Measurements from ENCODE around the gene NPTX1.

Gene NPTX1

DNA sequence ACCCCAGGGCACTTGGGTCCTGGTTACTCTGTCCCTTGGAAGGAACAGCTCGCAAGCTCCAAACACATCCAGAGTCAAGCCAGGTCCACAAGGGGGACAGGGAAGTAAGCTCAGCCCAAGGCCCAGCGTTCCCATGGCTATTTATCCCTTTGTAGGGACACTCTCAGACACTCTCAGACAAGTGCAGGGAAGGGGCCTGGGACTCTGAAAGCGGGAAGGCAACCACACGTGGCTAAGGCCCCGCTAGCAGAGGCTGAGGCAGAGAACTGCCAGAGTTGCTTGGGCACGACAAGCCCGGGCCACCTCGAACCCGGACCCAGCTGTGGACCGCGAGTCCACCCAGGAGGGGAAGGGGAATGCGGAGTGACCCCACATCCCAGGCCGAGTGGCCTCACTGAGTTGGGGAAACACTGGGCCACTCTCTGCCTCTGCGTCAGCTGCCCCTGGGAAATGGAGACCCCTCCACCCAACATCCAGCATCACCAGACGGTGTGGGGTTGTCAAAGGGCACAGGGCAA, 10.2 kb downstream of the NPTX1 start:
- H3K4me1 ChIP-seq (ENCODE audit: control insufficient read depth in 1 of 2, insufficient read depth in 2 of 2, low read length in 2 of 2): peaks cover 0 to 8% of the 10 kb centered on the region in 2 donors
- no peaks in the 10 kb centered on the region for H3K36me3 ChIP-seq (ENCODE audit: control insufficient read depth in 1 of 2, insufficient read depth in 2 of 2, low read length in 2 of 2)
- no peaks in the 10 kb centered on the region for H3K9me3 ChIP-seq (ENCODE audit: control insufficient read depth in 1 of 2, low read length in 2 of 2)
- no peak overlapping the region for H3K27ac ChIP-seq (ENCODE audit: low read length)
- H3K4me3 ChIP-seq (ENCODE audit: low read depth in 1 of 2, low read length in 2 of 2): no peak overlapping the region
- peaks cover 20% of the 10 kb centered on the region for H3K27me3 ChIP-seq (ENCODE audit: low read depth, low read length)

DNA sequence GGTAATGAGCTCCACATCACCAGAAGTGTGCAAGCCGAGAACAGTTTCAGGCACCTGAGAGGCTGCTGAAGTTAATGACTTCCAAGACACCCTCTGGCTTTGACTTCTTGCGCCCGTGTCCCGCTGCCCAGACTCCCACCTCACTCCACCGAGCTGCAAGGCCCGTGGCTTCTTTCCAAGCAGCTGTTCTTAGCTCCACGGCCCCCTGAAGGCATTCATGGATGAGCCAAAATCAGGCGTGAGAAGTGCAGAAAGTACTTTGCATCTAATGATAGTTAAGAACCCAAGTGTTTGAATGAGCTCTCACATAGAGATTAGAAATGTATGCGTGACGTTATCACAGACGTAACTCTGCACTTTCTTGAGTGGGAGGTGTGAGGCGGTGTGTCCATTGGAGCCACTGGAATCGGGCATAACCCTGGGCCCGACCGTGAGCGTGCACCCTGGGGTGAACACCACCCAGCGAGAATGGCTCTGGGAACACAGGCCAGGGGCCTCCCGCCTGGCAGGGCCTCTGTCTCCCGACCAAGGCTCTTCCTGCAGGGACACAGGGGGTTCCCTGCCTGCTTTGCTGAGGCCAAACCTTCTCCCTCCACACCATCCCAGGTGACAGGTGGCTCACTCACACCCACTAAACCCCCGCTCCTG, 11.0 kb downstream of the NPTX1 start:
- Histone ChIP-seq H3K36me3 (ENCODE audit: control insufficient read depth in 1 of 2, insufficient read depth in 2 of 2, low read length in 2 of 2) (no peaks in the 10 kb centered on the region), H3K4me1 (ENCODE audit: control insufficient read depth in 1 of 2, insufficient read depth in 2 of 2, low read length in 2 of 2) (peaks cover 0 to 15% of the 10 kb centered on the region in 2 donors), H3K27me3 (ENCODE audit: low read depth, low read length) (peaks cover 20% of the 10 kb centered on the region), H3K27ac (ENCODE audit: low read length) (no peak overlapping the region), H3K4me3 (ENCODE audit: low read depth in 1 of 2, low read length in 2 of 2) (no peak overlapping the region), H3K9me3 (ENCODE audit: control insufficient read depth in 1 of 2, low read length in 2 of 2) (no peaks in the 10 kb centered on the region)

DNA sequence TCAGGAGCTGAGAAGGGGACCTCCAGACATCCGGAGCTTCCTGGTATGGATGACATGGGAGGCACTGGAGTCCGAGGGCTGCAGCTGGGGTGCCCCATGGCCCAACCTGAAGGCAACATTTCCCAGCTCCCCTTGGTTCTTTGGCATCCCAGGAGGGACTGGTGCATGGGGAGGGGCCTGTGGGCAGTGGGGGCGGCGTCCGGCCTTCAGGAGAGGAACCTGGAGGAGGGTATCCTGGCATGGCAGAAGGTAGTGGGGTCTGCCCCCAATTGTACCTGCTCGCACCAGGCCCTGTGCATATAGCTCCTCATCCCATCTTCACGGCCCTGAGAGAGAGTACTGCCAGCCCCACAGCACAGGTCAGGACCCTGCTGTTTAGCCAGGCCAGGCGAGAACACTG, 11.9 kb downstream of the NPTX1 start:
- no peak overlapping the region for H3K4me3 ChIP-seq (ENCODE audit: low read depth in 1 of 2, low read length in 2 of 2)
- no peak overlapping the region for H3K27ac ChIP-seq (ENCODE audit: low read length)
- H3K36me3 ChIP-seq (ENCODE audit: control insufficient read depth in 1 of 2, insufficient read depth in 2 of 2, low read length in 2 of 2): no peaks in the 10 kb centered on the region
- H3K4me1 ChIP-seq (ENCODE audit: control insufficient read depth in 1 of 2, insufficient read depth in 2 of 2, low read length in 2 of 2): peaks cover 0 to 22% of the 10 kb centered on the region in 2 donors
- H3K27me3 ChIP-seq (ENCODE audit: low read depth, low read length): peaks cover 20% of the 10 kb centered on the region
- no peaks in the 10 kb centered on the region for H3K9me3 ChIP-seq (ENCODE audit: control insufficient read depth in 1 of 2, low read length in 2 of 2)

DNA sequence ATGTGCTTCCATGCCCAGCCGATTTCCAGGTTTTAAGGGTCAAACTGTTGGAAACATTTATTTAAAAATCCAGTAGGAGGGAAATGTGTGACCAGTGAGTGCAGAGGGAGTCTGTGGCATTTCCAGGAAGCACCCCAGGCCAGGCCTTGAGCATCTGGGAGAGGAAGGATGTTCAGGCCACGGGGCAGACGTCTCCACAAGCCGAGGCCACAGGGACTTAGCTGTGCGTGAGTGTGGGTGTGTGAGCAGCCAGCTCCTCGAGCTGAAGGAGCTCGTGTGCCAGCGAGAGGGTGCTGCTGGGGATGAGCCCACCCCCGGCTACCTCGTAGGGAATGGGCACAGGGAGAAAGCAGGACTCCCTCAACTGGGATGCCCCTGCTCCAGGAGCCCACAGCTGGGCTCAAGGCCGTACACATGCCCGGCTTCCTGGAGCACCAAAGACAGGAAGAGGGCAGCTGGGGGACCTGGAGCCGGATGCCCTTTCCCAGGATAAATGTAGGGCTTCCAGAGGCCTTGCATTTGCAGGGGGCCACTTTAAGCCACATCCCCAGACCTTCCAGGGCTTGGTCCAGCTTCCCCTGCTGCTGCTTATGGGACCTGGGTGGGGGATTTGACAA, 12.5 kb downstream of the NPTX1 start:
- Histone ChIP-seq H3K27me3 (ENCODE audit: low read depth, low read length) (peaks cover 17% of the 10 kb centered on the region), H3K4me1 (ENCODE audit: control insufficient read depth in 1 of 2, insufficient read depth in 2 of 2, low read length in 2 of 2) (peaks cover 0 to 22% of the 10 kb centered on the region in 2 donors), H3K36me3 (ENCODE audit: control insufficient read depth in 1 of 2, insufficient read depth in 2 of 2, low read length in 2 of 2) (no peaks in the 10 kb centered on the region), H3K4me3 (ENCODE audit: low read depth in 1 of 2, low read length in 2 of 2) (no peak overlapping the region), H3K9me3 (ENCODE audit: control insufficient read depth in 1 of 2, low read length in 2 of 2) (no peaks in the 10 kb centered on the region), H3K27ac (ENCODE audit: low read length) (no peak overlapping the region)

DNA sequence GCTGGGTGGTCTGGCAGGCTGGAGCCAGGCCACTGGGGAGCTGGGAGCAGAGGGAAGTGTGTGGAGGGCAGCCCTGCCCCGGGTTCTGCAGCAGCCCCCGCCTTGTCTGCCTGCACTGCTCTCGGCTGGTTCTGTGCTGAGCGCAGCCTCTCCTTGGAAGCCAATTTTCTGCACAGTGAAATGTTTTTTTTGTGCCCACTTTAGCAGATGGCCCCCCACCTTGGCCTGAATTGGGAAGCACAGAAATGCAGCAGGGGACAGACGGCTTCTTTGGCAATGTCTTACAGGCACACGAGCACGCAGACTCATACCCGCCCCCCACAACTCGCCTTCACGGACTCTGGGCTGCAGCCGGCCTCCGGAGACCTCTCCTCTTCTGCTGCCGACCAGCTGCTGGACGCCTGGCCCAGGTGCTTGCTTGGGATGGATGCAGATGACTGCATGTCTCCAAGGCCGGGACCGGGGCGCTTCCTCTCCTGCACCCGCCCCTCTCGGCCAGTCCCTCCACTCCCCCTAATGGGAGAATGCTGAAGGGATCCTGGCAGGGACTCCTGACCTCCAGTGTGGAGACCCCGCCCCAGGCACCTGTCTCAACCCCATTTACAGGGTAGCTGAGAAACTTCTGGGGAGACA, 14.8 kb downstream of the NPTX1 start:
- Histone ChIP-seq H3K4me1 (ENCODE audit: control insufficient read depth in 1 of 2, insufficient read depth in 2 of 2, low read length in 2 of 2) (peaks cover 0 to 33% of the 10 kb centered on the region in 2 donors), H3K27me3 (ENCODE audit: low read depth, low read length) (peaks cover 6% of the 10 kb centered on the region), H3K4me3 (ENCODE audit: low read depth in 1 of 2, low read length in 2 of 2) (no peak overlapping the region), H3K27ac (ENCODE audit: low read length) (no peak overlapping the region), H3K36me3 (ENCODE audit: control insufficient read depth in 1 of 2, insufficient read depth in 2 of 2, low read length in 2 of 2) (no peaks in the 10 kb centered on the region), H3K9me3 (ENCODE audit: control insufficient read depth in 1 of 2, low read length in 2 of 2) (no peaks in the 10 kb centered on the region)

DNA sequence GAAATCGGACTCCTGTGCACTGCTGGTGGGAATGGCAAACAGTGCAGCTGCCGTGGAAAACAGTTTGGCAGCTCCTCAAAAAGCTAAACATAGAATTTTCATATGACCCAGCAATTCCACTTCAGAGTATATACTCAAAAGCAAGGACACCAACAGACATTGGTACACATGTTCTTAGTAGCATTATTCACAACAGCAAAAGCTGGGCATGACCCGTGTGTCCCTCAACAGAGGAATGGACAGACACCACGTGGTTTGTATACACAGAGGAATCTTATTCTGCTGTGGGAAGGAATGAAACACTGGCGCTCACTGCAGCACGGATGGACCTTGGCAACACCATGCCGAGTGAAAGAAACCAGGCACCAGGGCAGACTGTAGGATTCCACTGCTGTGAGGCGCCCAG, 16.0 kb downstream of the NPTX1 start:
- peak overlapping the region in 1 of 2 donors; percentile 29 for H3K4me3 ChIP-seq (ENCODE audit: low read depth in 1 of 2, low read length in 2 of 2)
- no peaks in the 10 kb centered on the region for H3K36me3 ChIP-seq (ENCODE audit: control insufficient read depth in 1 of 2, insufficient read depth in 2 of 2, low read length in 2 of 2)
- peaks cover 0 to 45% of the 10 kb centered on the region in 2 donors for H3K4me1 ChIP-seq (ENCODE audit: control insufficient read depth in 1 of 2, insufficient read depth in 2 of 2, low read length in 2 of 2)
- no peaks in the 10 kb centered on the region for H3K27me3 ChIP-seq (ENCODE audit: low read depth, low read length)
- H3K27ac ChIP-seq (ENCODE audit: low read length): no peak overlapping the region
- no peaks in the 10 kb centered on the region for H3K9me3 ChIP-seq (ENCODE audit: control insufficient read depth in 1 of 2, low read length in 2 of 2)

DNA sequence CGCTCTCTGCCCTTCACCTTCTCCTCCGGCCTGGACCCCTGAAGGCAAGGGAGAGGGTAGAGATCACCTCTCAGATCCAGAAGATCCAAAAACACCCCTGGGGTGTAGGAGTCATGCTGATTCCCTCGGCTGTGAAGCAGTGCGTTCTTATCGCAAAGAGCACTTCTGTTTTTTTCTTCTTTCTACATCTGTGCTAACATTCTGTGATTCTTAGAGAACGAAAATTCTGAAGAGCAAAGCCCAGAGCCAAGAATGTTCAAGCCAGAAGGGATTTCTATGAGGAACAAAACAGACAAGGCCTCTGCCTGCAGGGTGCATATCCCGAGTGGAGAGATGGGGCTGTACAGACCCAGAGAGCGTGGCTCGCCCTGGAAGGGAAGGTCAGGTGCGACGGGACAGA, 17.2 kb downstream of the NPTX1 start:
- Histone ChIP-seq H3K27me3 (ENCODE audit: low read depth, low read length) (no peaks in the 10 kb centered on the region), H3K4me1 (ENCODE audit: control insufficient read depth in 1 of 2, insufficient read depth in 2 of 2, low read length in 2 of 2) (peaks cover 0 to 46% of the 10 kb centered on the region in 2 donors), H3K9me3 (ENCODE audit: control insufficient read depth in 1 of 2, low read length in 2 of 2) (no peaks in the 10 kb centered on the region), H3K36me3 (ENCODE audit: control insufficient read depth in 1 of 2, insufficient read depth in 2 of 2, low read length in 2 of 2) (peaks cover 0 to 5% of the 10 kb centered on the region in 2 donors), H3K27ac (ENCODE audit: low read length) (no peak overlapping the region), H3K4me3 (ENCODE audit: low read depth in 1 of 2, low read length in 2 of 2) (no peak overlapping the region)

DNA sequence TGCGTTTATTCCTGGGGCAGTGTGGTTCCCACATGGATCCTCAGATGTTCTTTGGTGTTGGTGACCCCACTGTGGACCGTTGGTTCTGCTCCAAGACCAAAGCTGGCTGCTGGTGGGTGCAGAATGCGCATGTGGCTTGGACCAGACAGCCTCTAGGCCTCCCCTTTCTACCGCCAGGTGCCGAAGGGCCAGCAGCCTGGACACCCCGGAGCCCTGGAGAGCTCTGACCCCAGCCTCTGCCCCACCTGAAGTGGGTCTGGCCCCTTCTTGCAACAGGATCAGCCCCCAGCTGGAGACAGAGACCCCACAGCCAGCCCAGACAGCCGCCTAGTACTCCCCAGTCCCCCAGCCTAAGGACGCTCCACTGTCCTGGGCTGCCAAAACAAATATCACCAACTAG, 18.4 kb downstream of the NPTX1 start:
- no peaks in the 10 kb centered on the region for H3K27me3 ChIP-seq (ENCODE audit: low read depth, low read length)
- H3K36me3 ChIP-seq (ENCODE audit: control insufficient read depth in 1 of 2, insufficient read depth in 2 of 2, low read length in 2 of 2): peaks cover 0 to 5% of the 10 kb centered on the region in 2 donors
- no peak overlapping the region for H3K27ac ChIP-seq (ENCODE audit: low read length)
- H3K9me3 ChIP-seq (ENCODE audit: control insufficient read depth in 1 of 2, low read length in 2 of 2): no peaks in the 10 kb centered on the region
- H3K4me1 ChIP-seq (ENCODE audit: control insufficient read depth in 1 of 2, insufficient read depth in 2 of 2, low read length in 2 of 2): peaks cover 0 to 52% of the 10 kb centered on the region in 2 donors
- no peak overlapping the region for H3K4me3 ChIP-seq (ENCODE audit: low read depth in 1 of 2, low read length in 2 of 2)

DNA sequence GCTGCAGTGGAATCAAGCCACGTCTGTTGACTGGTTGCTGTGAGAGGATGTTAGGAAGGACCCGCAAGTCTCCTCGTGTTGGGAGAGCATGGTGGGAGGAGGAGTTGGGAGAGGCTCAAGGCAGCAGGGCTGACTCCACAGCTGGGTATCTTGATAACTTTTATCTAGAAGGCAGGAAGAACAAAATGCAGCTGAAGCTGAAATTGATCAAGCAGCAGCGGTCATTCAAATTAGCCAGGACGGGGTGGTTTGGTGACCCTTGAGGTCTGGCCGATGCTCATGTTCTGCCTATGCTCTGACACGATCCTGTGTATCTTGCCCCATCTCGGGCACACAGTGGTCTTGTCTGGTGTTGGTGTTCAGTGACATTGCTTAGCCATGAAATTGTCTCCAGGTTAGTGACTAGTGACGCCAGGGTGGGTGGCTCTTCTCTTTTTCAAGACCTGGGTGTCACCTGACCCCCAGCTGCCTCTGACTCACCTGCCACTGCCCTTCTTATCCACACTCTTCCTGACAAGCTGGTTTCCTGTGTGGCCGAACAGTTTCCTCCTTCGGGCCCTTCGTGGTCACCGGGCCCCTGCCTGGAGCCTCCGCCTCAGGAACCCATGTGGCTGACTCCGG, 19.1 kb downstream of the NPTX1 start:
- H3K27ac ChIP-seq (ENCODE audit: low read length): no peak overlapping the region

DNA sequence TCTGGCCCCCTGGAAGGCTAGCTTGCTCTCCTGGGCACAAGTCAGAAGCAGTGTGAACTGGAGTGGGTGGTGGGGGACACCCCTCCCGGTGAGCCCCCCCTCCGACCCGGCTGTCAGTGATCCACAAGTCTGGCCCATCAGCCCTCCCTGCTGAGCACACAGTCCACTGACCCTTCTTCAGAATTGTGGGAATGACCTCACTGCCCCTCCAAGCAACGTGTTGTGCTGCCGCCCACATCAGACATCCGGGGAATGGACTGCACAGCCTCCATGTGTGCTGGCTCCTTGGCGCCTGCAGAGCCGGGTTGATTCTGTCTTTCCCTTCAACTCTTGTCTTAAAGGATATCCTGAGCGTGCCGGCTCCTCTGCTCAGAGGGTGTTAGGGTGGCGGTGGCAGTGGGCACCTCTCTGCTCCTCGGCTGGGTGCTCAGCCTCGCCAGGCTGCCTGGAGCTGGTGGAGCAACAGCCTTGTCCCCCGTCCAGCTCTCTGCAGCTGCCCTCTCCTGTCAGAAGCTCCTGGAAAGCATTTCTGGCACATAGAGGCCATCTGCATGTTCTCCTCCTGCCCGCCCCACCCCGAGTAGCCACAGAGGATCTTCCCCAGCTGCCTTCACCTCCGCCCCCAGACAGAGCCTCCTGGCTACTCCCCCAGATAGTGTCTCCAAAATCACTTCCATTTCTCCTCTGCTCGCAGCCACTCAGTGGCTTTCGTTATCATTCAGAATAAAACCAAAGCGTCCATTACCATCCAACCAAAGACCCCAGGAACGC, 19.8 kb downstream of the NPTX1 start:
- H3K36me3 ChIP-seq (ENCODE audit: control insufficient read depth in 1 of 2, insufficient read depth in 2 of 2, low read length in 2 of 2): peaks cover 0 to 5% of the 10 kb centered on the region in 2 donors
- H3K4me3 ChIP-seq (ENCODE audit: low read depth in 1 of 2, low read length in 2 of 2): no peak overlapping the region

More for the DNA sequence above, 19.1 kb downstream of the NPTX1 start:
- Histone ChIP-seq H3K27me3 (ENCODE audit: low read depth, low read length) (no peaks in the 10 kb centered on the region), H3K9me3 (ENCODE audit: control insufficient read depth in 1 of 2, low read length in 2 of 2) (no peaks in the 10 kb centered on the region), H3K4me1 (ENCODE audit: control insufficient read depth in 1 of 2, insufficient read depth in 2 of 2, low read length in 2 of 2) (peaks cover 0 to 52% of the 10 kb centered on the region in 2 donors), H3K4me3 (ENCODE audit: low read depth in 1 of 2, low read length in 2 of 2) (no peak overlapping the region), H3K36me3 (ENCODE audit: control insufficient read depth in 1 of 2, insufficient read depth in 2 of 2, low read length in 2 of 2) (peaks cover 0 to 5% of the 10 kb centered on the region in 2 donors)

More for the DNA sequence above, 19.8 kb downstream of the NPTX1 start:
- peaks cover 0 to 48% of the 10 kb centered on the region in 2 donors for H3K4me1 ChIP-seq (ENCODE audit: control insufficient read depth in 1 of 2, insufficient read depth in 2 of 2, low read length in 2 of 2)
- no peaks in the 10 kb centered on the region for H3K9me3 ChIP-seq (ENCODE audit: control insufficient read depth in 1 of 2, low read length in 2 of 2)
- H3K27me3 ChIP-seq (ENCODE audit: low read depth, low read length): no peaks in the 10 kb centered on the region
- H3K27ac ChIP-seq (ENCODE audit: low read length): no peak overlapping the region
